CD1c-positive myeloid dendritic cell (primary cell): ENCODE results near the gene RIN2.
"Not testable (repeated sequence)": the region's sequence is repeated elsewhere in the genome, so short reads cannot be mapped to it uniquely, and the experiment has no call there.

Experiments
- DNase-seq: peaks from one replicate; pipeline ENCODE4 v3.0.0-alpha.2; 2016; ENCODE audit errors: extremely low spot score

Gene RIN2

DNA sequence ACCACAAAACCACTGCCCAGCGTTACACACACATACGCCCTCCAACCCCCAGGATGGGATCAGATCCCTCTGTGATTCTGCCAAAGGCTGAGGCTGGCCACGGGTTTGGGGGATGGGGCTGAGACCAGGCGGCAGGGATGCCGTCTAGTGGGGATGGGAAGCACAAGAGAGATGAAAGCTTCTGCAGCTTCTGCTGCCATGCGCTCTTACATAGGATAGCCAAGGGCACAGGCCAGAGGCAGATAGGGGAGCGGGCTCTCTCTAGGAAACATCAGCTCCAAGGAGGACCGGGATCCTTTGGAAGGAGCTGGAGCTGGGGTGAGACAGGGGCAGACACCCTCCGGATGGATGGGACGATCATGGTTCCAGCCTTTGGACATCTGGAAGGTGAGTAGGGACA is 18.7 kb upstream of the RIN2 start:
- DNase-seq: no peak

DNA sequence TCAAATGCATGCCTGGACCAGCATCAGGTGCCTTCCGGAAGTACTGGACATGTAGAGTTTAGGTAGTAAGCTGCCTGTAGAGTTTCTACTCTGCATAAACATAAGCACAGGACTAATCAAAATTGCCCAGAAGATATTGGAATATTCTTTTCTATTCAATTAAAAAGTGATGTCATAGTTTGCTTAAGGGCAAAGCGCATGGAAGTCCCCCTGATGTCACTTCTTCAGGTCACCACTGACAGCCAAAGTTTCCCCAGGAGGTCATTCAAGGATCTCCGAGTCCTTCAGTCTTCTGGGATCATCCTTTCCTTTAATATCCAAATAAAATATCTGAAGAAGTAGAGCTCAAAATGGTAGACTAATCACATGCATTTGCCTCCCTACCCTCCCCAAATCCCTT is 17.5 kb upstream of the RIN2 start:
- no peak for DNase-seq

DNA sequence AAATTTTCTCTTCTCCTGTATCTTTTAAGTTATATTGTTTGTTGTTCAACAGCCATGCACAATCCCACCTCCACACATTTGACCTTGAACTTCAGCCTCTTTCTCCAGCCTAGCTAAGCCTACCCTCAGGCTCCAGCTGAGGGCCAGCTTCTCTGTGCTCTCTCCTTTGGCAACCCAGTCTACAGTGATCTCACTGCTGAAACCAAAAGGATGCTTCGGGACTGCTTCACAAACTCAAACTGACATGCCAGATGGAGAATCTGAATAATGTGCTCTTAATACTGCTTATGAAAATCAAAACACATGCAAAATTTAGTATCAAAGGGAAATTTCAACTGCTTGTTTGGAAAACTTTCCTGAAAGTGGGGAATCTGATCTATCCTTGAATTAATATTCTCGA is 16.1 kb upstream of the RIN2 start:
- no peak for DNase-seq

DNA sequence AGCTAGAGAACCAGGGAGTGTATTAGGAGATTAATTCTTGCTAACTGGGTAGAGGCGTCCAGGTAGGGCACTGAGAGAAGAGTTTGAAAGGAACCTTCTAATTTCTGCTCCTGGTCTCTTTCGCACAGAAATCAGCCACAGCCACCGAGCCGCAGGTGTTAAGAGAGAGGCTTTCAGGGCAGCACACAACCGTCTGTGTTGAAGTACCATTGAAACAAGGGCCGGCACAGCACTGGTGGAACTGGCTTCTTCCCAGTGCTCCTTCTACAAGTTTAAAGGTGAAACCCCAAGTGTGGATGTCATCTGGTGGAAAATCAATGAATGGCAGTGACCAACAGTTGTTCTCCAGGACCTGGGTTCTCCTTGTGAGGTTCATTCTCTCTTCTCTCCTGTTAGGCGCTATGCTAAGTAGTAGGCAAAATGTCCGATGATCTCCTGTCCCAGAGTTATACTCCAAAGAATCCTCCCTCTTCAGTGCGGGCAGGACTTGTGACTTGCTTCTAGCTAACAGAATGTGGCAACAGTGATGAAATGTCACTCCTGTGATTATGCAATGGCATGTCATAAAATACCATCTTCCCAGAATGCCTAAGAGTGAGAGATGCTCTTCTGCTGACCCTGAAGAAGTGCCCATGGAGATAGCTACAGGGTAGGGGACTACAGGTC is 15.0 kb upstream of the RIN2 start:
- peak; percentile 72 for DNase-seq

DNA sequence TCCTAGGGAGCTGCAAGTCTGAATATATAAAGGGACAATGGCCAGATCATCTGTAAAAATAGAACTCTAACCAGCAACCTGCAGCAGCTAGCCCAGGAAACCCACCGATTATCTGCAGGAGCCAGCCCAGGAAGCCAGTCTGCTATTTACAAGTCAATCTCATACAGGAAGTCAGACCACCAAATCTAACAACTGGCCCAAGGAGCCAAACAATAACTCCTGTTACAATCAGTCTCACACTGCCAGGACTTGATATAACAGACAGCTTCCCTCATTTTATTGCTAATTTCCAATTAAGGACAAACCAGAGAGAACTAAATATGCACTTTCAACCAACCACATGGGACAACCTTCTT is 14.4 kb upstream of the RIN2 start:
- no peak for DNase-seq

DNA sequence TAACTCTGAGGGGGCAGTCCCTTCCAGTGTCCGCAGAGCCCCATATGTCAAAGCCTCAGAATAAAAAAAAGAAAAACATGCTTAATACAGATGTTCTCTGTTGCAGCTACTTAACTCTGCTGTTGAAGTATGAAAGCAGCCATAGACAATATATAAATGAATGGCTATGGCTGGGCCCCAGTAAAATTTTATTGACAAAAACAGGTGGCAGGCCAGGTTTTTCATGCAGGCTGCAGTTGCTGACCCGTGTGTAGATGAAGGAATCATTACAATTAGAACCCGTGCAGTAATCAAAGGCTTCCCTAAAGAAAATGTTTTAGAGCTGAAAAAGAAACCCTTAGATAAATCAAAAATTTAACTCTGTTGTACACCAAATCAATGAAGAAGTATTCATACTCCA is 13.0 kb upstream of the RIN2 start:
- DNase-seq: no peak

DNA sequence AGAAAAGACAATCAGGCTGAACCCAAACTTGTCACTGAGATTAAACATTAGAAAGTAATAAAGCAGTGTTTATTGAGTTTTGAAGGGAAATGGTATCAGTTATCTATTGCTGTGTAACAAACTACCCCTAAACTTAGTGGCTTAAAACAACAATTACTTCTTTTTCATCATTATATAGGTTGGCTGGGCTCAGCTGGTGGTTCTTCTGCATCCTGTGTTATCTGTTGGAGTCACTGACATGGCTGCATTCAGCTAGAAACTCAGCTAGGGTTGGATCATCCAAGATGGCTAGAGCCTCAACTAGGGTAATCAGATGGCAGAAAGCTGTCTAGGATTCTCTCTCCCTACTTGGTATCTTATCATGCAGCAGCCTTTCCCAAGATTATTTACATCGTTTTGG is 12.5 kb upstream of the RIN2 start:
- DNase-seq: no peak

DNA sequence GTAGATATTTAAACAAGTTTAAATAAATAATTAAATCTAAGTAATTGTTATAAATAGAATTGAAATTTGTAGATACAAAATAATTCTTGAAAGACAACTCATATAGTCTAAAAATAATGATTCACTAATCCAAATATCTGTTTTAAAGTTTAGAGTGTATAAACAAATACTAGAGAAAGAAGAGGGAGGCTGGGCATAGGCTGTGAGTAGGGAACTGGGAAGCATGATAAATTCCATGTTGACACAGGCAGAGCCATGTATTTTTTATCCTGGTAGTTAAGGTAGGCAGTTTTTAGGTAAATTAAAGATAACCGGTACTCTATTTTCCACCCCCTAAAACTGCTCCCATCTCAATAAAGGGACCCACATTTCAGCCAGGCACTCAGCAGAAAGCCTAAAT is 11.7 kb upstream of the RIN2 start:
- no peak for DNase-seq

DNA sequence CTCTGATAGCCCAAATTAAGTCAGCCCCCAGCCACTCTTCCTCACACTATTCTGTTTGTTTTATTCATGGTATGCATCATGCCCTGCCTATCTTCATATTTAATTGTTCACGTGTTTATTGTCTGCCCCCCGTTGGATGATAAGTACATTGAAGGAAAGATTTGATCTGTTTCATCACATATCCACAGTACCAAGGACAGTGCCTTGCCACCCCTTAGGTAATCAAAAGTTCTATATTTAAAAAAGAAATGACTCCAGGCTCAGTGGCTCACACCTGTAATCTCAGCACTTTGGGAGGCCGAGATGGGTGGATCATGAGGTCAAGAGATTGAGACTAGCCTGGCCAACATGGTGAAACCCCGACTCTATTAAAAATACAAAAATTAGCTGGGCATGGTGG is 10.2 kb upstream of the RIN2 start:
- DNase-seq: no peak

DNA sequence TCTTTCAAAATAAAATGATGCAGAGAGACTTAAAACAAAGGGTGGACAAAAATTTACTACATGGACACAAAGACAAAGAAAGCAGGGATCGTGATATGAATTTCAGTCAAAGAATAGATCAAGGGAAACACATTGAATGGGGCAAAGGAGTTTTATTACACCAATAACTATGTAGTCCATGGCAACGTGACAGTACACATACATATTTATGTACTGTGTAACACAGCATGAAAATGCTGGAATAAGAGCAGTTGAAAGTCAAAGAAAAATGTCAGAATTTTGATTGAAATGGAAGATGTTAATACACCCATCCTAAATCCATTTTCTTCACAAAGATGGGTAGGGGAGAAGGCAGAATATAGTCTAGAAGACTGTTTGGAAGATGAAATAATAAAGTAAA is 9.4 kb upstream of the RIN2 start:
- no peak for DNase-seq

DNA sequence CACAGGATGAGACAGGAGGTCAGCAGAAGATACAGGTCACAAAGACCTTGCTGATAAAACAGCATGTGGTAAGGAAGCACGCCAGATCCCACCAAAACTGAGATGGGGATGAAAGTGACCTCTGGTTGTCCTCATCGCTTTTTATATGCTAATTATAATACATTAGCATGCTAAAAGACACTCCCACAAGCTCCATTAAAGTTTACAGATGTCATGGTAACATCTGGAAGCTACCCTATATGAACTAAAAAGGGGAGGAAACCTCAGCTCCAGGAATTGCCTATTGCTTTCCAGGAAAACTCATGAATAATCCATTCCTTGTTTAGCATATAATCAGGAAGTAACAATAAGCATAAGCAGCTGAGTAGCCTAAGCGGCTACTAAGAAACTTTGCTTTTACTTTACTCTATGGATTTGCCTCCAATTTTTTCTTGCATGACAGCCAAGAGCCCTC is 8.4 kb upstream of the RIN2 start:
- DNase-seq: no peak

DNA sequence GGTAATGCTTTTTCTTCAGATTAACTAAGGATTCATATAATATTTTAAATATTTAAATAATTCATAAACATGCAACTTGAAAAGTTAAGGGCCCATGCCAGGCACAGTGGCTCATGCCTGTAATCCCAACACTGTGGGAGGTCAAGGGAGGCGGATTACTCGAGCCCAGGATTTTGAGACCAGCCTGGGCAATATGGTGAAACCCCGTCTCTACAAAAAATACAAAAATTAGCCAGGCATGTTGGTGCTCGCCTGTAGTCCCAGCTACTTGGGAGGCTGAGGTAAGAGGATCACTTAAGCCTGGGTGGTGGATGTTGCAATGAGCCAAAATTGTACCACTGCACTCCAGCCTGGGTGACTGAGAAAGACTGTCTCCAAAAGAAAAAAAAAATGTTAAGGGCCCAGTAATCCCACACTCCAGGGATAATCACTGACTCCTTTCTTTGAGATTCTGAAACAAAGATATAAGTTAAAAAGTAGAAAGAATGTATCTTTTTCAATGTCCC is 7.9 kb upstream of the RIN2 start:
- no peak for DNase-seq

DNA sequence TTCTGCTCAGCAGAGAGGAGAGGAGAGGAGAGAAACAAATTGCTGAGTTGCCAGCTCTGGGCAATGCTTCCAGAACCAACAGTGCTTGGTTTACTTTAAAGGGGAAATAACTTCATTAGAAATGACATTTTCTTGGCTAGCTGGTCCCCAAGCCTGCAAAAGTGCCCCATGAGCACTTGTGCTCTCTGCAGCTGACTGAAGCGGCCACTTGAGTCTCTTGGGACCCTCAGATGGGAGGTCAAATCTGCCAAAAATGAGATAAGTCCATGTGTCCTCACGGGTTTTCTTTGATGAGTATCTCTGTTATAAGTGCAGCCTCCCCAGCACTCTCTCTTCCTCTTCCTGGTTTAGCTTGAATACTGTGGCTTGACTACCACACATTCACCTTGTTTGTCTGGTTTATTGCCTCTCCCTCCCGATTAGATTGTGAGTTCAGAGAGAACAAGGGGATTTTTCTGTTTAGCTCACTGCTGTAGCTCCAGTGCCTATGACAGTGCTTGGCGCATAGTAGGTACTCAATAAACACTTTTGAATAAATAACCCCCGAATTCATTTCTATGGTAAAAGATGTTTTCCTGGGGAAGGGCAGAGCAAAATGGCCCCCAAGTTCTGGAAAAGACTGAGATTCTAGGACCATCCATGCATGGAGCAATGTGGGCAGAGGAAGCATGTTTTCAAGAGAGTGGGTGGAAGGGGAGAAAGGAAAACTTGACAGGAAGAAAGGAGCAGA is 7.0 kb upstream of the RIN2 start:
- DNase-seq: peak; percentile 41

DNA sequence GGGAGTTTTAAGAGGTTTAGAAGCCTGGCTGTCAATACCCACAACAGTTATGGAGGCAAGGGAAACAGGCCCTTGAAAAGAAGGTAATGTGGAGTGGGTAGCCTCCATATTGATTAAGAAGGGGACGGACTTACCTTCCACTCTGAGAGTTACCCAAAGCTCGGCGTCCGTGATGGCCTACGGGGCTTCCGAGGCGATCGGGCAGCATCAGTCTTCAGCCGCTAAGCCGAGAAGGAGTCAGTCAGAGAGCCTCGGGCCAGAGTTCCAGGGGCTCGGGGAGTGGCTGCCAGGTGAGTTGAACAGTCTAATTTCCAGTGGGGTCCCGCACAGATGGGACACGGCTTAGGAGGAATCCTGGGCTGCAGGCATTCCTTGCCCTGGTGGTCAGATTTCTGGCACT is 3.9 kb upstream of the RIN2 start:
- not testable (repeated sequence) for DNase-seq

DNA sequence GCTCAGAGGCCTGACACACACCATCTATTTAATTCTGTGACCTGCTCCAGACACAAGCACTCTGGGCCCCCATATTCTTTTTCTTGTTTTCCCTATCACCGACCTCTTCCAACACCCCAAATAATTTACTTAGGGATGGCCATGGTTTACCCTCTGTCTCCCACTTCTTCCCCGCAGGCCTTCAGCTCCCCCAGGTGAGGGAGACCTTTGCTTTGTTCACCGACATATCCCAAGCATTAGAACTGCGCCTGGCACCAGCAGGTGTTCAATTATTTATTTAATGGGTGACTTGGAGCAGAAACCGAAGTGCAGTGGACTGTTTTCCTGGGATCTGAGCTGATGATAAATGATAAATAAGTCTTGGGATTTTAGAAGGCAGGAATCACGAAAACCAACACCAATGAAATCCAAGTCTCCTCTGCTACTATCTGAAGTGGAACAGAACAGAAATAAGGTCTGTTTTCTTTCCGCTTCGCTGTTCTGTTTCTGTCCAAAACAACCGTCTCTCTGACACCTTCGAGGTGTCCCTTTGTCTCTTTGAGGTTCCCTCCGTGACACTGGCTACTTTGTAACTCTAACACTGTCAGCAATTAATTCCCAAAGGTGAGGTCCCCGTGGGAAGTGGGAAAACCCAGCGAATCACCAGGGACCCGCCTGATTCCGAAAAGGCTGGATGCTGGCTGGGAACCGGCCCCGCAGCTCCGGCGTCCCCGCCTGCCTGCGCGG is 1.1 kb upstream of the RIN2 start:
- DNase-seq: no peak

DNA sequence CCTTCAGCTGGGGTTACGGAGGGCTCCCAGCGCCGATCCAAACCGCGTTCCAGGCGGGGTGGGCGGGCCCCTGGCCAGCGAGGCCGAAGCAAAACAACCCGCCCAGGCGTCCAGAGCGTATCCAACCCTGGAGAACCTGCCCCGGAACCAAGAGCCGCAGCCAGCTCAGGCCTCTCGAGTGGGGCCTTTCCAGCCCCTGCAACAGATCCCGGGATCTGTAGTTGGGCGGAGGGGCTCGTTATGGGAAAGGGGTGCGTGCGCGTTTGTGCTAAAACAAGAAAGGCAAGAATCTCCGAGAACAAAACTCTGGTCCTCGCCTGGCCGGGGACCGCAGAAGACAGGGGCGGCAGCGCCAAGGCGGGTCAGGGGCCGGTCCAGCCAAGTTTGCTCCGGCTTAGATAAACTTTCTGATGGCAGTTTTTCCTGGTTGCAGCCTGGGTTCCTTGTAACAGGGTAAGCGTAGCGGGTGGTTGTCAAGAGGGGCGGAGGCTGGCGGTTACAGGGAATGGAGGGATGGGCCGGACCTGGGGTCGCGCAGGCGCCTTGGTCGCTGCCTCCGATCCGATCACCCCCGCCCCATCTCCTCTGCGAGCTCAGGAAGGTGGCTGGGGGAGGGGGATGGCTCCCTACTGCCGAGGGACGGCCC is 448 bp upstream of the RIN2 start:
- peak; percentile 47 for DNase-seq

DNA sequence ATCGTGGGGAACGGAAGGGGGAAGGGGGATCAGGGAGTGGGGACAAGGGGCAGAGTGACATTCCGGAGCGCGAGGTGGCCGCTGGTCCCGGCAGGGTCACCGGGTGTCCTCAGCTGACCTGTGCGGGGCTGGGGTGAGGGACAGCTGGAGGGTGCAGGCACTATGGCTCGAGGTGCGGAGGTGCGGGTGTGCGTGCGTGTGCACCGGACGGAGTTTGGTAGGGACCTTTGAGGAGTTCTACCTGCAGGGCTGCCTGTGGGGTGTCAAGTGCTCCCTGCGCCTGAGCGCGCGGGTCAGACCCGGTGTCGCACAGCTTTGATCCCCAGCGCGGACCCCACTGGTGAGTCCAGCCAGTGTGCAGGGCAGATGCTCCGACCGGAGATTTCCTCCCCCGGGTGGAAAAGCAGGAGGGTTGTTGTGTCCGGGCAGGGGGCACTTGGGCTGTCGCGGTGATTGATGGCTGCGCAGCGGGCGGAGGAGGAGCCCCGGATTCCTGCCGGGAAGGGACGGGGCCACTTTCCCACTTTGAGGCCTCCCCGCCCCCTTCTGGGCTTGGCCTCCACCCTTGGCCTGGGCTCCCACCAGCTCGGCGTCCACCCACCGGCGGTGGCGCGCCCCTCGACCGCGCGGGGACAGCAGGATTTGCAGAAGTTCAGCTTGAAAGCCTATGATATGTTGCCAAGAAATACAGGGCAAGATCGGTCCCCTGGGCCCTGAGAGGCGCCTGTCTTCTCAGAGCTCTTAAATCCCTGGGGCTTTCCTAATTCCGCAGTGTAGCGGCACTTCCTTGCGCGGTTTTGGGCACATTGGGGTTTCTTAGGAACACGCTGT is 658 bp downstream of the RIN2 start:
- DNase-seq: peak; percentile 84

DNA sequence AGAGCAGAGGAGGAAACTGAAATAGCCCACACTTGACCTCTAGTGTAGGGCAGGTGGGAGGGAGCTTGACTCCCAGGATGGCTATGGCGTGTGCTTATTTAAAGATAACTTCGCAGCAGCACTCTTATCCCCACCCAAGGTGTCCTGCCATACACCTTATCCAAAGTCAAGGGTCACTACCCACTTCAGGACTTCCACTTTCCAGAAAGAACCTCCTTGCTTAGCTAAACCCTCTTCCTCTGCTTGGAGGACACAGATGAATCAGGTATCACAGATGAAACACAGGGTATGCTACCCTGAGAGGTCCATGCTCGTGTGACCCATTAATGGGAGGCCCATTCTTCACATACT is 2.3 kb downstream of the RIN2 start:
- no peak for DNase-seq

DNA sequence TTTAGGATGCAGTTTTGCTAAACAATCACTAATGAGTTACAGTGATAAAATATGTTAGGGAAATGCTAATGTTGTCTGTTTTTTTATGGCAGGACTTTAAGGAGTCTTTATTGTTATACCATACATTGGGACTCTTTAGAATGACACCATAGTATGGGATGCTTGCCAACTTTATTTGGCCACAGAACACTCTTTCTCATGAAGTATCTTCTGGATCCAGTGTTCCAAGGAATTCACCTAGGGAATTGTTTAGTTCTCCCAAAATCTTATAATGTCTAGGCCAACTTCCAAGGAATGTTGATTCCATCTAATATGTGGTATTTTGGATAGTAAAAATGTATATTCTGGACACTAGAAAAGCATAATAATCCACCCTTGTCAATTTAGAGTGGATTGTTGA is 3.3 kb downstream of the RIN2 start:
- no peak for DNase-seq

DNA sequence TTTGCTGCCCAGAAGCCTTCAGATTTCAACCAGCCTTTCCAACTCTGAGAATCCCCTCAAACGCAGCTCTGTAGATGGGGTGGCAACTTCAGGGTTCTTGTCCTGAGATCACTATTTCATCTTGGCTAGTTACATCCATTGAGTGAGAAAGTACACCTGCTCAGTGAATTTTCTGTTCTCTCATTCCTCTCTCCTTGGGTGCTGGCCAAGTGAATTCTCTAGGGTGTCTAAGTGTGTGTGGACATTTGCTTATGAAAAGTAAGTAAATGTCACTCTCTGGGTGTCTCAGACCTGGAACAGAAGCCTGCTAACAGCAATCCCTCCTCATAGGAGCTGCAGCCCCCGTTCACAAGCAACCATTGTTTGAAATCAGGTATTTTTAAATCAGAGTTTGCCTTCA is 3.8 kb downstream of the RIN2 start:
- DNase-seq: no peak

DNA sequence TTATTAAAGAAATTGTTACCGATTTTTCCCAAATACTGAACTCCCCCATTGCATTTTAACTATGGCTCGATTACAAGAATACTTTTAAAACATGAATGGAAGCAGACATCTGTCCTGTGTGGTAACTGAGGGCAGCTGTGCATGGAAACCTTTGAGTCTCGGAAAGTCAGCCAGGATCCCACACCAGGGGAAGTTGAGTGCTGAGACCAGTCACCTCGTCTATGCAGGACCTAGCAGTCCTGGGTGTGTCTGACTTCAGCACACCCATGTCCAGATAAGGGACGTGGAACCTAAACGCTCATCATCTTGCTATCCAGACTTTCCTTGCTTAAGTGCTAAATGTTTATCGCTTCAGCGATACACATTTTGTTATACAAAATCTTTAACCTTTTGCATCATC is 6.1 kb downstream of the RIN2 start:
- DNase-seq: peak; percentile 14

DNA sequence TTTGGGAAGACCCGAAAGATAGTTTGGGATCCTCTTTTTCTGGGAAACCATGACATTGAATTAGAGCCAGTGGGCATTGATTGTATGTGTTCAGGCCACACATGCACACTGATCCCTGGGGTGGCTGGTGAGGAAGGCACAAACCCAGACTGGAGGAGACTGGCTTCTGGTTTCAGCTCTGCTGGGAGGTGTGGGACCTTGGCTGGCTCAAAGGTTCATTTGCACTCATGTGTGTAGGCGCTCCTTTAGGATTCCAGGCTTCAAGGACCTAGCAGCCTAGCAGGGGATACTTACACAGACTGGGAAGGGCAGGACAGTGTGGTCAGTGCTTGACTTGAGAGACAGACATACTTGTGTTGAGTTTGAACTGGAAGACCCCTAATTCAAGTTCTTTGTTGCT is 7.2 kb downstream of the RIN2 start:
- no peak for DNase-seq
